NB4 (cell line): ENCODE data around the gene LEMD2.
"Not testable (repeated sequence)": the region's sequence is repeated elsewhere in the genome, so short reads cannot be mapped to it uniquely, and the experiment has no call there.

ENCODE experiments used
- DNase-seq: peaks from one replicate; pipeline ENCODE4 v3.0.0; 2010; ENCODE audit warnings: low read depth
- H3K4me3 ChIP-seq: one replicate; pipeline ENCODE4 v1.5.1; 2011; ENCODE audit warnings: mild to moderate bottlenecking, low read depth, low read length, moderate library complexity
- MYC ChIP-seq: IDR thresholded peaks from 2 replicates; pipeline ENCODE4 v1.6.1; 2011; ENCODE audit warnings: low read depth, low read length
- POLR2A ChIP-seq: IDR thresholded peaks from 2 replicates; pipeline ENCODE4 v1.6.1; 2011; ENCODE audit warnings: mild to moderate bottlenecking; ENCODE audit not compliant: insufficient read length; ENCODE audit errors: extremely low read depth
- TF ChIP-seq, protein P1 (sequence below): IDR thresholded peaks from one replicate; pipeline ENCODE4 v1.5.1; 2012; ENCODE audit warnings: low read depth, low read length
- TF ChIP-seq, protein P2 (sequence below): IDR thresholded peaks from 2 replicates; pipeline ENCODE4 v1.6.1; 2011; ENCODE audit warnings: low read depth, low read length

The LEMD2 gene

DNA sequence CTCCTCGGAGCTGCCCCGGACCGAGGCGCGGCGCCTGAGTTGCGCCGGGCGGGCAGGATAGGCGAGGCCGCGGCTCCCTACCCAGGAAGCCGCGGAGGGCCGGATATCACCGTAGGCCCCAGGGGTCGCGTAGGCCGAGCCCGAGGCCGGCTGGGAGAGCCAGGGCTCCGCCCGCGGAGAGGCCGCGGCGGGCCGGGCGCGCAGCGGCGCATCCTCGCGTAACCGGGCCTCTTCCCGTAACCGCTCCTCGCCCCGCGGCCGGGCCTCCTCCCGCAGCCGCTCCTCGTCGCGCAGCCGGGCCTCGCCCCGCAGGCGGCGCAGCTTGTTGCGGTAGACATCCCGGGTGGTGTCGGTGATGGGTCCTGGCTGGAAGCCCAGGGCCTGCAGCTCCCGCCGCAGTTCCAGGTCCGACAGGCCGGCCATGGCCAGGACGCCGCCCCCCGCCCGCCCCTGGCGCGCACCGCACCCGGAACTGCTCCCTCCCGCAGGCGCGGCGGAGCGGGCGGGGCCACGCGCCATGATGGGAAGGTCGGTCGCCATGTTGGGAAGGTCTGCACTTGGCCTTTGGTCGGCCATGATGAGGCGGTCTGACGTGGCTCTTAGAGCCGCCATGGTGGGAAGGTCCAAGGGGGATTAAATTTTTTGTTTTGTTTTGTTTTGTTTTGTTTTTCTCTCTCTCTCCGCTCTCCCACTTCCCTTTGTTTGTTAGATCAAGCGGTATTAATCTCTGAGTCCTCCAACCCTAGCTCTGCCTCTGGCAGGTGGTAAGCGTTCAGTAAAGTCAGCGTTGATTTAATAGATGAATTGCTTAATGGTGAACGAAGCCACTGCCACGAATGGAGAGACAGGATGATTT, at the start of gene LEMD2:
LEMD2 (minus strand) TSS at position 437 of the 856 bp plus-strand sequence; CDS start at position 423, 14 bp downstream.
- TF ChIP-seq, protein P1, sequence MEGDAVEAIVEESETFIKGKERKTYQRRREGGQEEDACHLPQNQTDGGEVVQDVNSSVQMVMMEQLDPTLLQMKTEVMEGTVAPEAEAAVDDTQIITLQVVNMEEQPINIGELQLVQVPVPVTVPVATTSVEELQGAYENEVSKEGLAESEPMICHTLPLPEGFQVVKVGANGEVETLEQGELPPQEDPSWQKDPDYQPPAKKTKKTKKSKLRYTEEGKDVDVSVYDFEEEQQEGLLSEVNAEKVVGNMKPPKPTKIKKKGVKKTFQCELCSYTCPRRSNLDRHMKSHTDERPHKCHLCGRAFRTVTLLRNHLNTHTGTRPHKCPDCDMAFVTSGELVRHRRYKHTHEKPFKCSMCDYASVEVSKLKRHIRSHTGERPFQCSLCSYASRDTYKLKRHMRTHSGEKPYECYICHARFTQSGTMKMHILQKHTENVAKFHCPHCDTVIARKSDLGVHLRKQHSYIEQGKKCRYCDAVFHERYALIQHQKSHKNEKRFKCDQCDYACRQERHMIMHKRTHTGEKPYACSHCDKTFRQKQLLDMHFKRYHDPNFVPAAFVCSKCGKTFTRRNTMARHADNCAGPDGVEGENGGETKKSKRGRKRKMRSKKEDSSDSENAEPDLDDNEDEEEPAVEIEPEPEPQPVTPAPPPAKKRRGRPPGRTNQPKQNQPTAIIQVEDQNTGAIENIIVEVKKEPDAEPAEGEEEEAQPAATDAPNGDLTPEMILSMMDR: no peak
- TF ChIP-seq MYC: peak; percentile 32; the same call in 1 of the 2 replicates
- TF ChIP-seq, protein P2, sequence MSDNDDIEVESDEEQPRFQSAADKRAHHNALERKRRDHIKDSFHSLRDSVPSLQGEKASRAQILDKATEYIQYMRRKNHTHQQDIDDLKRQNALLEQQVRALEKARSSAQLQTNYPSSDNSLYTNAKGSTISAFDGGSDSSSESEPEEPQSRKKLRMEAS: peak; percentile 50; the same call in 1 of the 2 replicates
- peak; percentile 71 for TF ChIP-seq POLR2A
- H3K4me3 ChIP-seq: peak within 1 kb of the TSS; percentile 76
- peak; percentile 96 for DNase-seq

DNA sequence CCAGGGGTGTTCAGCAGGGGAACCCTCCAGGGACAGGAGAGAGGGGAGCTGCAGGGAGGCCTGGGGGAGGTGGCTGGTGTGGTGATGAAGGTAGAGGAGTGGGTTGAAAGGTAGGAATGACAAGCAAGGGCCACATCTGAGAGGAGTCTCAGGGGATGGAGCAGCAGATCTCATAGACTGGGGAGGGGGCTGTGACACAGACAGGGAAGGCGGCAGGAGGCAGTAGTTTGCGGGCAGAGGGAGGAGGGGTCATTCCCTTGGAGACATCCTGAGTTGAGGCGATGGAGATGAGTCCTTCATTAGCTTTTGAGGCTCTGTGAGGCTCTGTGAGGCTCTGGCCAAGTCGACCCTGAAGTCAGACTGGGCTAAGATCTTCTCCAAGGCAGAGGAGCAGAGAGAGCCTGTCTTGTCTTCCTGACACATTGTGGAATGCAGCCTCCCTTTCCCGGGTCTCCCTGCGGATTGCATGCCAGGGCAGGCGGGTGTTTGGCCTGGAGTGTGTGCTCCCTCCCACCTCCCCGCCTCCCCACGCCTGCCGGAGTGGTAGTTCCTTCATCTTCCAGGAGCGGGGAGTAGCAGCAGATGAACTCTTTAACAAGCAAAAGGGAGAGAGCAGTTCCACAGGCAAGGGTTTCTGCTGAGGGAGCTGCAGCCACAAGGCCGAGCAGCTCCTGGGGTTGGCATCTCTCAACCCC, 49.2 kb upstream of the LEMD2 start:
- H3K4me3 ChIP-seq: no peak overlapping the region
- TF ChIP-seq POLR2A (no peak), MYC (no peak)
- TF ChIP-seq, protein P1: no peak
- DNase-seq: peak; percentile 65

DNA sequence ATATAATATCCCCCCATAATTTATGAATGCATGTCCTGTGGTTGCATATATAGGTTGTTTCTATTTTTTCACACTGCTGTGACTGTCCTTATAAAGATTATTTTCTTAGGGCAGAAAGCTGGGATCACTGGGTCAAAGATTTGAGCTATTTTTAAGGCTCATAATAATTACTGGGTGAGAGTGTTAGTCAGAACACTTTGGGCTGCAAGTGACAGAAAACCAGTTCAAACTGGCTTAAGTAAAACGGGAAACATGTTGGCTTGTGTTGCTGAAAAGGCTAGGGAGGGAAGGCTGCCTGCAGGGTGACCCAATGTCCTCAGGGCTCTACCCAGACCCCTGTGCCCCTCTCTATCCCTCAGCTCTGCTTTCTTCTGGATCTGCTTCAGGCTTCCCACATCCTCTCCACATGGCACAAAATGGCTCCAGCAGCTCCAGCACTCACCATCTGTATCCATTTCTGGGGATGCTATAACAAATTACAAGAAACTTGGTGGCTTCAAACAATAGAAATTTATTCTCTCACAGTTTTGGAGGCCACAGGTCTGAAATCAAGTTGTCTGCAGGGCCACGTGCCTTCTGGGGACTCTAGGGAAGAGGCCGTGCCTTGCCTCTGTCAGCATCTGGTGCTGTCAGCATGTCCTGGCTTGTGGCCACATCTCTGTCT, 48.0 kb upstream of the LEMD2 start:
- no peak overlapping the region for H3K4me3 ChIP-seq
- no peak for DNase-seq
- TF ChIP-seq, protein P2: no peak
- TF ChIP-seq POLR2A (no peak), MYC (no peak)
- TF ChIP-seq, protein P1: no peak

GRCh38 chr6:33834401-33835392, 45.8 kb upstream of the LEMD2 start:
- TF ChIP-seq, protein P1: no peak
- TF ChIP-seq MYC (no peak), POLR2A (no peak)
- no peak overlapping the region for H3K4me3 ChIP-seq
- no peak for DNase-seq

DNA sequence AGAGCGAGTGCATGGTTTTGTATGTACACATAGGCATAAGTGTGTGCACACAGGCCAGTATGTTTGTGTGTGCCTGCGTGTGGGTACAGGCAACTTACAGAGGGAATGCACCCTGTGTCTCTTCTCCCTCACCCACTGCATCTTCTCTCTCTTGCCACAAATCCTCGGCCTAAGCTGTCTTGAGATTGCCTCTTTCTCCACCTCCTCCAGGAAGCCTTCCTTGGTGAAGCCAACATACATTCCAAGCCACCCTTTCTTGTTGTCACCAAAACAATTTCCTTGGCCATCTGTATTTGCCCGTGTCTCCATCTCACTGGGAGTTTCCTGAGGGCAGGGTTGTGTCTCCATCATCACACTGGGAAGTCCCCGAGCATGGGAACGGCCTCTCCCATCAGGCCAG, 44.7 kb upstream of the LEMD2 start:
- no peak overlapping the region for H3K4me3 ChIP-seq
- TF ChIP-seq, protein P1: no peak
- no peak for TF ChIP-seq POLR2A
- TF ChIP-seq, protein P2: no peak
- no peak for TF ChIP-seq MYC
- DNase-seq: no peak

GRCh38 chr6:33832831-33833230, 43.9 kb upstream of the LEMD2 start:
- DNase-seq, H3K4me3 ChIP-seq: not testable (repeated sequence)

DNA sequence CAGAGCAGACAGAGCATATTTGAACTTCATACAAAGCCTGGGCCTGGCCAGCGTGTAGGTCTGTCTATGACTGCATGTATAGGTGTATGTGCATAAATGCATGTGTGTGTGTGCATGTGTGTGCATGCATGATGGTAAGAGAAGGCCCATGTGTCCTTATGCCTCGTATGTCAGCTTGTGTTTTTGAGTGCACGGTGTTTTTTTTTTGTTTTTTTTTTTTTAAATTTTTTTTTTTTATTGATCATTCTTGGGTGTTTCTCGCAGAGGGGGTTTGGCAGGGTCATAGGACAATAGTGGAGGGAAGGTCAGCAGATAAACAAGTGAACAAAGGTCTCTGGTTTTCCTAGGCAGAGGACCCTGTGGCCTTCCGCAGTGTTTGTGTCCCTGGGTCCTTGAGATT, 42.8 kb upstream of the LEMD2 start:
- H3K4me3 ChIP-seq, DNase-seq: not testable (repeated sequence)
